ENCODE measurements around the gene TGFA. TPM values are rescaled to one million over a fixed set of nuclear protein-coding genes. Genes with fewer than 3 reads are reported as not detected.

The TGFA gene
- total RNA-seq, 1 experiment from 2014 or later, result 1.7 TPM

DNA sequence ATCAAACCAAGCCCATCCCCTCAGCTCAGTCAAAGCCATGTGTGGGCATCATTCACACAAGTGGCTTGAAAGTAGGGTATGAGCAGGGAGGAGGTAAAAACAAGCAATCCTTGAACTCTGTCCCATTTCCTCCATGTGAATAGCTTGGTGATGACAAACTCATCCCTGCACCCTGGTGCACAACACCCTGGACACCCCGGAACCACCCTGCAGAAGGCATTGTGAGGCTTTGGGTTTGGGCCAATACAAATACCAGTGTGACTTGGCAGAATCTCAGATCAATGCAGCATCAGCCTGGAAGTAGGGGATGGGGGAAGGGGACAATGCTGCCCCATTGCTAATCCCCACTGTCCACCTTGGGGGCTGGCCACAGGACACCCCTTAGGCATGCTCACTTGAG, 28.6 kb downstream of the TGFA start:
- TF ChIP-seq SIN3A (IDR thresholded peaks at IDR 0.05; ENCODE audit: borderline replicate concordance, insufficient read depth, low read depth, low read length) (no peak), POLR2AphosphoS5 (IDR thresholded peaks at IDR 0.05; ENCODE audit: low read depth, low read length) (no peak), TCF7L2 (IDR thresholded peaks at IDR 0.05; ENCODE audit: low read depth, low read length) (no peak)
- TF ChIP-seq, protein P1, sequence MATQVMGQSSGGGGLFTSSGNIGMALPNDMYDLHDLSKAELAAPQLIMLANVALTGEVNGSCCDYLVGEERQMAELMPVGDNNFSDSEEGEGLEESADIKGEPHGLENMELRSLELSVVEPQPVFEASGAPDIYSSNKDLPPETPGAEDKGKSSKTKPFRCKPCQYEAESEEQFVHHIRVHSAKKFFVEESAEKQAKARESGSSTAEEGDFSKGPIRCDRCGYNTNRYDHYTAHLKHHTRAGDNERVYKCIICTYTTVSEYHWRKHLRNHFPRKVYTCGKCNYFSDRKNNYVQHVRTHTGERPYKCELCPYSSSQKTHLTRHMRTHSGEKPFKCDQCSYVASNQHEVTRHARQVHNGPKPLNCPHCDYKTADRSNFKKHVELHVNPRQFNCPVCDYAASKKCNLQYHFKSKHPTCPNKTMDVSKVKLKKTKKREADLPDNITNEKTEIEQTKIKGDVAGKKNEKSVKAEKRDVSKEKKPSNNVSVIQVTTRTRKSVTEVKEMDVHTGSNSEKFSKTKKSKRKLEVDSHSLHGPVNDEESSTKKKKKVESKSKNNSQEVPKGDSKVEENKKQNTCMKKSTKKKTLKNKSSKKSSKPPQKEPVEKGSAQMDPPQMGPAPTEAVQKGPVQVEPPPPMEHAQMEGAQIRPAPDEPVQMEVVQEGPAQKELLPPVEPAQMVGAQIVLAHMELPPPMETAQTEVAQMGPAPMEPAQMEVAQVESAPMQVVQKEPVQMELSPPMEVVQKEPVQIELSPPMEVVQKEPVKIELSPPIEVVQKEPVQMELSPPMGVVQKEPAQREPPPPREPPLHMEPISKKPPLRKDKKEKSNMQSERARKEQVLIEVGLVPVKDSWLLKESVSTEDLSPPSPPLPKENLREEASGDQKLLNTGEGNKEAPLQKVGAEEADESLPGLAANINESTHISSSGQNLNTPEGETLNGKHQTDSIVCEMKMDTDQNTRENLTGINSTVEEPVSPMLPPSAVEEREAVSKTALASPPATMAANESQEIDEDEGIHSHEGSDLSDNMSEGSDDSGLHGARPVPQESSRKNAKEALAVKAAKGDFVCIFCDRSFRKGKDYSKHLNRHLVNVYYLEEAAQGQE (IDR thresholded peaks at IDR 0.05; ENCODE audit: insufficient read depth in 1 of 2, low read depth in 2 of 2, low read length in 1 of 2), result no peak
- TF ChIP-seq, protein P2, sequence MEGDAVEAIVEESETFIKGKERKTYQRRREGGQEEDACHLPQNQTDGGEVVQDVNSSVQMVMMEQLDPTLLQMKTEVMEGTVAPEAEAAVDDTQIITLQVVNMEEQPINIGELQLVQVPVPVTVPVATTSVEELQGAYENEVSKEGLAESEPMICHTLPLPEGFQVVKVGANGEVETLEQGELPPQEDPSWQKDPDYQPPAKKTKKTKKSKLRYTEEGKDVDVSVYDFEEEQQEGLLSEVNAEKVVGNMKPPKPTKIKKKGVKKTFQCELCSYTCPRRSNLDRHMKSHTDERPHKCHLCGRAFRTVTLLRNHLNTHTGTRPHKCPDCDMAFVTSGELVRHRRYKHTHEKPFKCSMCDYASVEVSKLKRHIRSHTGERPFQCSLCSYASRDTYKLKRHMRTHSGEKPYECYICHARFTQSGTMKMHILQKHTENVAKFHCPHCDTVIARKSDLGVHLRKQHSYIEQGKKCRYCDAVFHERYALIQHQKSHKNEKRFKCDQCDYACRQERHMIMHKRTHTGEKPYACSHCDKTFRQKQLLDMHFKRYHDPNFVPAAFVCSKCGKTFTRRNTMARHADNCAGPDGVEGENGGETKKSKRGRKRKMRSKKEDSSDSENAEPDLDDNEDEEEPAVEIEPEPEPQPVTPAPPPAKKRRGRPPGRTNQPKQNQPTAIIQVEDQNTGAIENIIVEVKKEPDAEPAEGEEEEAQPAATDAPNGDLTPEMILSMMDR (IDR thresholded peaks at IDR 0.05), result no peak
- BruUV-seq (replicated peaks), result no TSS peak
- no peak for DNase-seq (ENCODE audit: low read depth, low spot score)
- Histone ChIP-seq H3K27me3 (ENCODE audit: control insufficient read depth, insufficient read depth, low read length) (peaks cover 5% of the 10 kb centered on the region), H3K4me1 (ENCODE audit: control insufficient read depth, insufficient read depth, low read length) (no peaks in the 10 kb centered on the region), H3K27ac (ENCODE audit: low read length) (no peak overlapping the region), H3K4me3 (ENCODE audit: low read depth in 2 of 2, low read length in 2 of 2) (no peak overlapping the region), H3K9me3 (ENCODE audit: control insufficient read depth, insufficient read depth, low read depth, low read length) (no peaks in the 10 kb centered on the region), H3K36me3 (ENCODE audit: control insufficient read depth, insufficient read depth, low read length) (no peaks in the 10 kb centered on the region)
- intact Hi-C loops (cut with micrococcal nuclease; ENCODE audit: unreplicated experiment) (no loop called here), in situ Hi-C loops (cut with HindIII; ENCODE audit: low pct_unique_long_range_greater_than_20kb, low sequenced_read_pairs) (no loop called here)
- ATAC-seq, result peak; percentile 33; the same call in 1 of the 2 replicates
- ChIA-PET CTCF (no interaction called here), POLR2A (no interaction called here)

DNA sequence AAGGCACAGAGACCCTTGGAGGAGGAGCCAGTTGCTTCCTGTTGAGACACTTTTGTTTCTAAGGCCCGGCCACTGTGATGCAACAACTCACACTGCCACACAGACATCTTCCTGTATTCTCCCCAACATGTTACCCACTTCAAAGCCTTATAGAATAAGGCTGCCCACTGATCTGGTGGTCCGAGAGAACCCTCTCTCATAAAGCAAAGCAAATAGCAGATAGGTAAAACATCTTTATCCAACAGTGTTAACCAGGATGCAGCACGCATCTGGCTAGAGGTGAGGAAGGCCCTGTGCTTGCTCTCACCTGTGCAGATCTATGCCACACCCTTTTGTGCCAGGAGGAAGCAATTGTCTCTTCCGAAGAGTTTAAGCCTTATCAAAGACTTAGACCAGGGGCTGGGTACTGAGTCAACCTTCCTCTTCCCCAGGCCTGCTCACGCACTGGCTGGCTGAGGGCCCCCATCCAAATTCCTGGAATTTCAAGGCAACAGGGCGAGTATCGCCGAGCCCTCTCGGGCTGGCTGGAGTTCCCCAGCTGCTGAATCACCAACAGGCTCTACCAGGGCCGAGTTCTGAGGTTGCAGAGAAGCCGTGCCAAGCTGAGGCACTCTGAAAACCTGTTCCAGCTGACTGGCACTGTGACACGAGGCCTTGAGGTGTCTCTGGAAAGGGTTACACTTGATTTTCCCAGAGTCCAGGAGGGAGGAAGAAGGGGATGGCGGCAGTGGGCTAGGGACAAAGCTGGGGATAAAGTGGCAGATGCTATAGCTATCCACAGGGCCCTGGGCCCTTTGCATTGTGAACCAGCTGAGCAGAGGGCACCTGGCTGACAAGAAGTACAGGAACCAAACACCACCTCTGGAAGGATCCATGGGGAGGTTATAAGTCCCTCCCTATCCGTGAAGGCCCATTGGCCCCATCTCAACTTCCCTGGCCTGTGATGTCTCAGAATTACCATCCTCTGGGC, 29.3 kb downstream of the TGFA start:
- no peaks in the 10 kb centered on the region for H3K9me3 ChIP-seq (ENCODE audit: control insufficient read depth, insufficient read depth, low read depth, low read length)
- ChIA-PET CTCF (no interaction called here), POLR2A (no interaction called here)
- H3K36me3 ChIP-seq (ENCODE audit: control insufficient read depth, insufficient read depth, low read length), result no peaks in the 10 kb centered on the region
- no TSS peak for BruUV-seq (replicated peaks)
- peak; percentile 87 for ATAC-seq
- no peak overlapping the region for H3K4me3 ChIP-seq (ENCODE audit: low read depth in 2 of 2, low read length in 2 of 2)
- in situ Hi-C loops (cut with HindIII; ENCODE audit: low pct_unique_long_range_greater_than_20kb, low sequenced_read_pairs) (no loop called here), intact Hi-C loops (cut with micrococcal nuclease; ENCODE audit: unreplicated experiment) (no loop called here)
- H3K27ac ChIP-seq (ENCODE audit: low read length), result no peak overlapping the region
- H3K27me3 ChIP-seq (ENCODE audit: control insufficient read depth, insufficient read depth, low read length), result peaks cover 5% of the 10 kb centered on the region
- TF ChIP-seq POLR2AphosphoS5 (IDR thresholded peaks at IDR 0.05; ENCODE audit: low read depth, low read length) (no peak), SIN3A (IDR thresholded peaks at IDR 0.05; ENCODE audit: borderline replicate concordance, insufficient read depth, low read depth, low read length) (no peak), TCF7L2 (IDR thresholded peaks at IDR 0.05; ENCODE audit: low read depth, low read length) (no peak)
- TF ChIP-seq, protein P1 (IDR thresholded peaks at IDR 0.05; ENCODE audit: insufficient read depth in 1 of 2, low read depth in 2 of 2, low read length in 1 of 2), result no peak
- TF ChIP-seq, protein P2 (IDR thresholded peaks at IDR 0.05), result no peak
- H3K4me1 ChIP-seq (ENCODE audit: control insufficient read depth, insufficient read depth, low read length), result no peaks in the 10 kb centered on the region
- no peak for DNase-seq (ENCODE audit: low read depth, low spot score)
